ENCODE measurements around the gene SPATA16. TPM values are rescaled to one million over a fixed set of nuclear protein-coding genes. Genes with fewer than 3 reads are reported as not detected.

Gene SPATA16
- total and polyA plus RNA-seq, 2 donors (not counting 3 experiments of a cell fraction or from before 2014, with no cell fraction given), result not detected

GRCh38 chr3:172946061-172946460 lies 195.0 kb downstream of the SPATA16 start:
- DNase-seq (ENCODE audit: low read depth, low spot score), result no peak
- no peaks in the 10 kb centered on the region for H3K4me1 ChIP-seq (ENCODE audit: control insufficient read depth, extremely low read depth, insufficient read depth, low read length)
- TF ChIP-seq CTCF (IDR thresholded peaks at IDR 0.05; ENCODE audit: extremely low read depth in 1 of 2, insufficient read depth in 1 of 2, low read depth in 1 of 2, low read length in 2 of 2) (no peak), JUN (IDR thresholded peaks at IDR 0.05; ENCODE audit: borderline replicate concordance, insufficient read depth, insufficient read length, low read depth) (no peak), FOS (IDR thresholded peaks at IDR 0.05; ENCODE audit: borderline replicate concordance, insufficient read depth, low read length) (no peak), POLR2A (IDR thresholded peaks at IDR 0.05; ENCODE audit: low read depth, low read length) (no peak), EZH2 (IDR thresholded peaks at IDR 0.05; ENCODE audit: borderline replicate concordance, low read depth, low read length, severe bottlenecking) (no peak), MYC (IDR thresholded peaks at IDR 0.05; ENCODE audit: low read depth, low read length) (no peak)
- H3K27ac ChIP-seq (ENCODE audit: insufficient read depth, low read depth, low read length), result no peak overlapping the region
- H4K20me1 ChIP-seq (replicated peaks; ENCODE audit: control insufficient read depth, extremely low read depth, insufficient read depth, low read length), result no peaks in the 10 kb centered on the region
- no peaks in the 10 kb centered on the region for H3K9me1 ChIP-seq (replicated peaks; ENCODE audit: control insufficient read depth, extremely low read depth, insufficient read depth, low read length)
- no peaks in the 10 kb centered on the region for H3K79me2 ChIP-seq (ENCODE audit: control insufficient read depth, insufficient read depth, low read length)
- no peaks in the 10 kb centered on the region for H3K9me3 ChIP-seq (replicated peaks; ENCODE audit: control insufficient read depth, insufficient read depth, low read length)
- H3K9ac ChIP-seq (replicated peaks; ENCODE audit: extremely low read depth, insufficient read depth, low read length), result no peak overlapping the region
- ChIA-PET CTCF (interaction anchor here (1.5 kb wide), 1 partner anchor 110 kb away, joined by 4 read pairs; no protein-coding TSS in a partner anchor), POLR2A (interaction anchor here (0.7 kb wide), 1 partner anchor 143 kb away, joined by 3 read pairs; no protein-coding TSS in a partner anchor)
- no peaks in the 10 kb centered on the region for H3K27me3 ChIP-seq (ENCODE audit: control insufficient read depth in 2 of 2, insufficient read depth in 2 of 2, low read length in 2 of 2)
- no peak overlapping the region for H2AFZ ChIP-seq (ENCODE audit: low read depth, low read length)
- no peaks in the 10 kb centered on the region for H3K36me3 ChIP-seq (ENCODE audit: control insufficient read depth in 2 of 2, extremely low read depth in 1 of 2, insufficient read depth in 2 of 2, low read length in 2 of 2)
- no peak for FAIRE-seq
- H3K4me2 ChIP-seq (ENCODE audit: insufficient read depth, low read length), result no peak overlapping the region
- dilution Hi-C loops (cut with MboI; ENCODE audit: extremely low pct_ligation_motif_present, low sequenced_read_pairs) (no loop called here), intact Hi-C loops (cut with micrococcal nuclease) (no loop called here)
- no TSS peak for BruUV-seq (replicated peaks)
- no peak overlapping the region for H3K4me3 ChIP-seq (replicated peaks in 1 of 3; ENCODE audit: insufficient read depth in 1 of 3, low read depth in 1 of 3, low read length in 3 of 3)
